Kidney capillary endothelial cell (primary cell): Measurements from ENCODE around the gene CPEB2.

Experiments used
- DNase-seq: peaks from one replicate; pipeline ENCODE4 v3.0.0-alpha.2; 2018; ENCODE audit warnings: low spot score

CPEB2 gene

DNA sequence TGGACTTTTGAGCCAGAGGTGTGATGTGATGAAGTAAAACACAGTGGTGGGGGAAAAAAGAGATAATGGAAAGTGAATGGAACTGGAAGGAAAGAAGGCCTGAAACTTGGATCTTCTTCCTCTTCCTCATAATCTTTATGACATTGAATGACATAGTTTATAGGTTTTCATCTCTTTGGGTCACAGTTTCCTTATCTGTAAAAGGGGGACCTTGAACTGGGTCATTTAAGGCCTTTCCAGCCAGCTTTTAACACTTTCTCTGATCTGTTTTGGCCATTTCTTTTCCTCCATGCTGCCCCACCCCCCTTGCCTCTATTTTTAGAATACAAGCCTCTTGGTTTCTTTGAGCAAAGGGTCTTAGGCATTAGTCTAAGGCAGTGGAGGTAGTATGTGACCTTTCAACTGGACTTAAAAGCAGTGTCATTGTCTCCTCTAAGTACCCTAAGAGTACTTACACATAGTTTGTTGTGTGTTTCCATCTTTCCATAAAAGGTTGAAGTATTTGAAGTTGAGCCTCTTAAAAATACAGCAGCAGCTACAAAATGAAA is 7.8 kb downstream of the CPEB2 start:
- no peak for DNase-seq

DNA sequence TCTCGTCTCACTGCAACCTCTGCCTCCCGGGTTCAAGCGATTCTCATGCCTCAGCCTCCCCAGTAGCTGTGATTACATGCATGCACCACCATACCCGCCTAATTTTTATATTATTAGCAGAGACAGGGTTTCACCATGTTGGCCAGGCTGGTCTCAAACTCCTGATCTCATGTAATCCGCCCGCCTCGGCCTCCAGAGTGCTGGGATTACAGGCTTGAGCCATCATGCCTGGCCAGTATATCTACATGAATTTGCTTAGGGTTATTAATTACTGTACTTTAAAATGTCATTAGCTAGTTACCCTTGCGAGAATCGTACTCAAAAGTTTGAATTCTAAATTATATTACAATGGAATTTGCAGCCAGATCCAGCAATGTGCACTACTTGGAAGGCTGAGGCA is 8.9 kb downstream of the CPEB2 start:
- no peak for DNase-seq

DNA sequence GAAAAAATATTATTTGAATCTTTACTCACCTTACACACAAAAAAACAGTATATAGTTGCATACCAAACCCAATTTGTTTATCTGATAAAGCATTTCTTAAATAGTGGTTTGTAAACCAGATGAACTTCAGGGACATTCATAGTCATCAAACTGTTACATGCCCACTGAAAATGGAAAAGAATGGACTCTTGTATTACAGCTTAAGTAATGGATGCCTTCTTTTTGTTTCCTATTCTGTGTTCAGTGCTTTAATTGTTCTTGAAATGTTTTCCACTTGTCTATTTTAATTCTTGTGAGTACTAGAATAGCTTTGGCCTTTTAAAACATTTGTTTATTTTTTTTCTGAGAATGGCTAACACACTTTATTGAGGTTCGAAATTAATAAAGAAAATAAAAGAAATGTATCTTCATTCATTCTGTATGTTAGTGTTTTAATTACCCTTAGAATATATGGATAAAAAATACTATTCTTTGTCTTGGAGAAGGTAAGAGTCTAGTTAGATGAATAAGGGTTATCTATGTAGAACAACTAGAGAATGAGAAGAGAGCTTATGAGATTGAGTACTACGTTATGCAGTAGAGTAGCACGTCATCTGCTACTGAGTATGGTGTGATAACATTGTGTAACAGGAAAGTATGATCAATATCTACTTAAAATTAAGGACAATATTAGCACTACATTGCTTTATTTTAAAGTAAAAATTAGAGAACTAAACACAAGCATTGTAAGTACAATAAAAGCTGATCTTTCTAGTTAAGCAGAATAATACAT is 9.9 kb downstream of the CPEB2 start:
- DNase-seq = no peak

DNA sequence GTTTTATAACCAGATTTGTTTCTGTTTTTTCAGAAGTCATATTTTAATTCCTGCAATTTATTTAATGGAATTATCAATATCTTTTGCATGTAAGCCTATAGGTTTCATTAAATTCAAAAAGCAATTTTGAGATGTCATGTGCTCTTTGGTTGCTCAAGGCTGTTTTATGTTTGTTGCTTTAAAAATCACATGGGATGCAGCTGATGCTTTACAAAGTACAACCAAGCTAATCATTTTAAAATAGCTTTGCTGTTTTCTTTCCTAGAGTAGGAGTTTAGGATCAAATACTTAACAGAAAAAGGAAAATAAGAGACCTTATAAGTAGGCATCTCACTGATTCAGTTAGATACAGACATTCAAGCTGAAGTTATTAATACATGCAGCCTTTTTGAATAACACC is 11.3 kb downstream of the CPEB2 start:
- DNase-seq = no peak

DNA sequence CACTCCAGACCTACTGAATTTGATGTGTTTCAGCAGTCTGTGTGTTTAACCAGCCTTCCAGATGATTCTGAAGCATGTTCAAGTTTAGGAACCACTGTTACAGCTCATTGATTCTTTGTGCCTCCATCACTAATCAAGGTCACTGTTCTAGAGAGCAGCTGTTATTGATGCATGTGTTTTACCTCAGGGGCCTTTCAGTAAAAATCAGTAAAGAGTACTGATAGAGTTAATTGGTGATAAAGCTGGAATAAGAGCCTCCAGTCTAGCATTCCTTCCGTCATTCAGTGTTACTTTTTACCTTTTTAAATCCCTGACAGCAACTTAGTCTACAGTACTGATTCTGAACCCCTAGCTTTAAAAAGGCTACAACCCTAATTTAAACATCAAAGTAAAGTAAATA is 12.9 kb downstream of the CPEB2 start:
- DNase-seq = no peak

DNA sequence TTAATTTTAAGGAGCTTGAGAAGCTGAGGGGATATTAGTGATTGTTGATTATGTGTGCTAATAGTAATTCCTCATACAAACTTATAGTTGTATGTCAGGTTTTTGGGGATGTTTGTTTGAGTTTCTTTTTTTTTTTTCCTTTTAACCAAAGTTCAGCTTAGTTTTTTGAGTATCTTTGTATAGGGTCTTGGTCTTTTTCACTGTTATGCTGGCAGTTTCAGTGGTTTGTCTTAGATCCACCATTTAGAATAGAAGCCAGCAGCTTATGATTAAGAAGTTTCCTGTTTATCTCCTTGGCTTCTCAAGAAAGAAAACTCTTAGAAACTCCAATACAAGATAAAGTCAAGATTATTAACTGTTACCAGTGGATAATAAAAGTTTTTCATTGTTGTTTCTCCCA is 16.1 kb downstream of the CPEB2 start:
- no peak for DNase-seq

DNA sequence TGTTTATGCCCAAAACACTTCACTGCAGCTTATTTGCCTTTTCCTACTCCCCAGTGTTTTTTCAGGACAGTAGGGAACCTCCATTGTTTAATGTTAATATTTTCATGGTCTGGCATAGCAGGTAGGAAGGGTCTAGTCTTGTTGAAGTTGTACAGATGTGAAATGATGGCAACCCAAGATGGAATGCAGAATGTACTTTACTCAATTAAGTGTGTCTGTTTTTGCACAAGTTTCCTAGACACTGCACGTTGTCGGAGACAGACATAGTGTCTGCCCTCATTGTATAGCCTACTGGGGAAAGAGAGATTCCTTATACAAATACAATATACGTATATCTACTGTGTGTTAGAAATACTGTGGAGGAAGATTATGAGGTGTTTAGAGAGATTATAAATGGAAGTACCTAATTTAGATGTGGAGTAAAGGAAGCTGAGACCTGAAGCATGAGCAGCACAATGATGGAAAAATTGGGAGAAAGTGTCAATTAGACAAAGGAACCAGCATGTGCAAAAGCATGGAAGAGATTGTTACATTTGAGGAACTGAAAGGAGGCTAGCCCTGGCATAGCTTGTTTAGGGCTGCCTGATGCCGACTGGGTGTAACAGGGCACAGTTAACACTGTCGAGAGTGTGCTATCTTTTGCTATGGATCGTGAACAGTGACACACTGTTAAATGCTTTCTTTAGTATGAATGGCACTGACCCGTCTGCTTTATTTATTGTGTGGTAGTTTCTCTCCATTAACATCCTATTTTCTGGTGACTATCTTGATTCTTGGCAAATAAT is 18.4 kb downstream of the CPEB2 start:
- DNase-seq = no peak

DNA sequence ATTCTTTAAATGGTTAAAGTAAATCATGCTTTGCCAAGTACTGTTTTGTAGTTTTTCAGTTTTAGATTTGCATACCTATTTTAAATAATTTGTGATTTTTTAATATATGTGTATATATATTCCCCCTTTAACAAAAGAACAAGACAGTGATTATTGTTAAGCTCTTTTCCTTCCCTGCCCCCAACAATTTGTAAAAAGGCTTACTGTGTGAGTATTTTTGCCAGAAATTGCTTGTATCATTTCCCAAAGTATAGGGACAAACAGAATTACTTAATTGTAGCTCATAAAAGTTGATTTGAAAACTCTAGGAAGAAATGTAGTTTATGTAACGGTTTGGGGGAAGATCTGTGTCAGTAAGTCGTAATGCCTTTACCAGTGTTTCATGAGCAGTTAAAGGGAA is 19.0 kb downstream of the CPEB2 start:
- no peak for DNase-seq

DNA sequence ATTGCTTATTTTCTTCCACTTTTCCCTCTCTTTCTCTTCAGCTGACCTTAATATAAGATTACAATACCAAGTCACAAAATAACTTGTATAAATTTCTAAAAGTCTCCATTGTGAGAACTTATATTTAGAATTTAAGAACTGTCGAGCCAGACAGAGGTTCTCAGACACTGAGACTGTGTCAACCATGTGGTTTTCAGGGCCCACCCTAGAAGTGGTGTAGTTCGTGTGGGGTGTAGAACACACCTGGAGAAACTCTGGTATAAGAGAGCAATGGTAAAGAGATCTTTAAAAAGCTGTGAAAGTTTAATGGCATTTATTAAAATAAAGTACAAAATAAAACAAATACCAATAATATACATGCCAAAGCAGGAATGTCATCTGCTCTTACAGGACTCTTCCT is 19.7 kb downstream of the CPEB2 start:
- no peak for DNase-seq

DNA sequence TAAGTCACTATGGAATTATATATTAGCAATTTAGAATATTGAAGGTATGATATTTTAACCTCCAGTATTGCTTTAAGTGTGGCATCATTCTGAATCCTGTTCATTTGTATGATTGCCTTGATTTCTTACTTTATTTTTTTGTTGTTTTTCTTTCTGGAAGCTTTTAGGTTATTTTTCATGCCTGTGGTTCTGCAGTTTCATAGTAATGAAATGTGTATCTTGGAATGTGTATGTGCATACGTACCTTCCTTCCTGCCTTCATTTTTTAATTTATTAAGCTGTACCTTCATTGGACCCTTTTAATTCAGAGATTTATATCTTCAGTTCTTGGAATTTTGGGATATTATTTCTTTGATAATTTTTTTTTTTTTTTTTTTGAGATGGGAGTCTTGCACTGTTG is 22.1 kb downstream of the CPEB2 start:
- no peak for DNase-seq

DNA sequence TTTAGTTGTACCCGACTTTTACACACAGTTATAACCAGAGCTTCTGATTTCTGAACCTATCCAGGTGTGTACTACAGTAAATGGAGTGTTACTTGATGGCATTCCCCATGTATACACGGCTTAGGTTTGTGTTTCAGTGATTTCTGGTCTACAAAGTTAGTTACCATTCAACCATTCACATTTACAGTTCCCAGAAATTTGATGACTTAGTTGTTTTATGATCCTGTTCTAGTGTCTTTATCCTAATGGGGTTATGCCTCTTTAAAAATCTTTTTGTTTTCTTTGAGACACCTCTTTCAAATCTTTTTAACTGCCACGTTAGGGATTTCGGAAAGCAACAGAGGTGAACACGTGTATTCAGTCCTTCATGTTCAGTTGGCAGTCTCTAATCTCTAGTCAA is 23.4 kb downstream of the CPEB2 start:
- no peak for DNase-seq

DNA sequence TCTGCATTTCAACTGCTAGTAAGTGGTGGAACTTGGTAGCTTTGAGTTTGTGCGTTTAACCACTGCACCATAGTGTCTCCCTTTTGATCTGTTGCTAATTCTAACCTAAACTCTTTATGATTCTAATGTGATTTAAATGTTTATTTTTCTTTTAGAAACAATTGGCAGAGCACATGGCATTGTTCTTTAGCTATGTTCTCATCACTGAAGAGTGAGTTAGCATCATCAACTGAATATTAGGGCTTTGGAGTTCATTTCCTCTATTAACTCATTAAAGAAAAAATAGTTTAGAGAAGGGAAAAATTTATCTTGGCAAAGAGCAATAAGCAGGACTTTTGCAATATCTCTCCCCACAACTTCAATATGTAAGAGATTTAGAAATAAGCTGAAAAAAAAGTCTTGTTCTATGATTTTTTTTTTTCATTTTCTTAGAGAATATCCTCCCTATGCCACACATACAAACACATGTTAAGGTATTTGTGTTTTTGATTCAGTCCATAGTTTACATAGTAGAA is 25.7 kb downstream of the CPEB2 start:
- no peak for DNase-seq

DNA sequence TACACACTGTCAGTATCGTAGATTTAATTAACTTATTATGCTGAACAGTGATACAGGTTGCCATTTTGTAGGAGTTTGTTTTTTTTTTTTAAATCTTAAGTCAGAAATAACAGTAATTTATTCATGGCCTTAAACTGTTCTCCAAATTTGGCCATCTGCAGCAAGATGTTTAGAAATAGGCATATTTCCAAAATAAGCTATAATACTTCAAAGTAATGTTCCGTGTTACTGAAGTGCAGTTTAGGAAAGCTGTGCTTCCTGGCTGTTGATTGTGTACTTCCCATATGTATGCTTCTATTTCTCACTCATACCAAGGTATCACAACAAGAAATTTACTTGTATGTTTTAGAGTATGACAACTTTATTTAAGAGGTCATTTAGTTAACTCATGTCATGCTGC is 28.9 kb downstream of the CPEB2 start:
- no peak for DNase-seq

DNA sequence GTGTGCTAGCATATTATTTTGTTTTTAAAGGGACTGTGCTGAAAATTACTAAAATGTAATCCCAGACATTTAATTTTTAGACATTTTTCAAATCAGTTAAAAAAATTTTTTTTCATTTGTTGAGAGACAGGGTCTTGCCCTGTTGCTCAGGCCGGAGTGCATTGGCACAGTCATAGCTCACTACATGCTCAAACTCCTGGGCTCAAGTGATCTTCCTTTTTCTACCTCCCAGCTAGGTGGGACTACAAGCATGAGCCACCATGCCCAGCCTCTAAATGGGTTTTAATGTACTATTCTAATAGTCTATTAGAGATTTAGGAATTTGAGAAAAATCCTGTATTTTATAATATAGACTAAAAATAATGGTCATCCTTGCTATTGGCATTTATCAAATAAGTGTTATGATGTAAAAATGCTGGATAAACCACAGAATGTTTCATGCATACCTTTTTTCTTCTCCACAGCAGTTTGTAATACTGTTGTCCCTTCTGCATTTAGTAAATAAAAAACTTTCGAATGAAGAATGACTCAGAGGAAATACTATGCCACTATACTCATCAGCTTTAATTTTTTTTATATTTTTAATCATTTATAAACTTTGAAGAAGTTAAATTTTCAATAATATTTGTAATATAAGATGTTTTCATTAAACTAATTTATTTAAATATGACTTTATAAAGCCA is 29.9 kb downstream of the CPEB2 start:
- peak; percentile 51 for DNase-seq

DNA sequence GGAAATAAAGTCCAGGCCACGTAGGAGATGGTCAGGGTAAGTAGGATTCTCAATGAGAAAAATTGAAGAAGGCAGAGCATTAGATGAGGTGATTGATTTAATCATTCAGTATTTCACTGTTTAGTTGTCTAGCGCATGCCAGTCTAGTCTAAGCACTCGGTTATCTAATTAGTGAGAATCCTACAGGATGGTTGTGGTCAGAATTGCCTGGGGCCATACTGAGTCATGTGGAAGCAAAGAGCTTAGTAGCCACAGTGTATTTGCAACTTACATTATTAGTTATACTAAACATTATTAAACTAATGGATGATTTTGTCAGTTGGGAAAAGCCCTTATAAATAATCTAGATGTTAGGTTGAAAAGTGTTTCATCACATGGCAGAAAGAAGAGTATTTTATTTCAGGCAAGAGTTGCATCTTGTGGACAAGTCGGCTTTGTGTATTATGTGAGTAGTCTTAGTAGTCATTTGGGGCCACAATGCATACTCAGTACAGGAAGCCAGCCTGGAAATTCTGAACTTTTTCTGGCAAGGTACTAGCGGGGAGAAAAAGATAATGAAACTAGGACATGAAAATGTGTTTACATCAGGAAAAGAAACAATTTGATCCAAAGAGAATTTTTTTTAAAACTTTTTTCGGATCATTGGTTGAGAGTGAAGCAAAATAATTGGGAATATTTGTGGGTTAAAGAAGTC is 31.9 kb downstream of the CPEB2 start:
- no peak for DNase-seq

DNA sequence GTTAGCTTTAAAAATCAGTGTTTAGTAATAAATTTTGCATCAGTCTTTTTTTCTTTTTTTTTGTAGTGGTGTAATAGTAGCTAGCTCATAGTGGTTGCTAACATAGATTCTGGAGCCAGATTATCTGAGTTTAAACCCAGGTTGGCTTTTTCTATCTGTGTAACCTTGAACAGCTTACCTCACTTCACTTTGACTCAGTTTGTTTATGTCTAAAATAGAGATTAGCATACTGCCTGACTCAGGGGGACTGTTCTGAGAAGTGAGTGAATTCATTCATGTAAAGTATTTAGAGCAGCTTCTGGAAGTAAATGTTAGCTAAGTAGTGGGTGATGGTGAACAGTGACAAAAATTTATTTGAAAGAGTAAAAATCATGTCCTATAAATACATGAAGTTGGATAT is 32.9 kb downstream of the CPEB2 start:
- DNase-seq = no peak

DNA sequence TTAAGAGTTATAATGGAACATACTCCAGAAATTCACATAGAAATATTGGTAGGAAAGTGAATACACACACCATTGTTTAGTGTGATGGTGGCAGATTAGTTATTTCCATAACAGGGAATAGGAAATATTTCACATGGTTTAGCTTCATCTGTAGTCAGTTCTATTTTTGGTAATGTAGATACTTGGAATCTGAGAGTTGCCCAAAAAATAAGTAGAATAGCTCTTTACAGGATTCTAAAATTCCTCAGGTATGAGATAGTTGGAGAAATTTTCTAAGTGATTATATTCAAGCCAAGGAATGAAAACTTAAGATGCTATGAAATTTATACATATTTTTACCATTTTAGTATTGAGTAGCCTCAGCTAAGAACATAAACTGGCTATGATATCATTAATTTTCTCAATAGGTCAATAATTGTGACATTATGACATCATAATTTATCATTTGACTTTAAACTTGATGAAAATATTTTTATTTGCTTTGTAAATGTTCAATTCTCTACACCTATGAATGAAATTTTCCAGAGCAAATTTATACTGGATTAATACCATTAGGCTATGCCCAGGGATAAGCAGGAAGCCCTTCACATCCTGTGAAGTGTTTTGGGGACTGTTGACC is 35.8 kb downstream of the CPEB2 start:
- no peak for DNase-seq

DNA sequence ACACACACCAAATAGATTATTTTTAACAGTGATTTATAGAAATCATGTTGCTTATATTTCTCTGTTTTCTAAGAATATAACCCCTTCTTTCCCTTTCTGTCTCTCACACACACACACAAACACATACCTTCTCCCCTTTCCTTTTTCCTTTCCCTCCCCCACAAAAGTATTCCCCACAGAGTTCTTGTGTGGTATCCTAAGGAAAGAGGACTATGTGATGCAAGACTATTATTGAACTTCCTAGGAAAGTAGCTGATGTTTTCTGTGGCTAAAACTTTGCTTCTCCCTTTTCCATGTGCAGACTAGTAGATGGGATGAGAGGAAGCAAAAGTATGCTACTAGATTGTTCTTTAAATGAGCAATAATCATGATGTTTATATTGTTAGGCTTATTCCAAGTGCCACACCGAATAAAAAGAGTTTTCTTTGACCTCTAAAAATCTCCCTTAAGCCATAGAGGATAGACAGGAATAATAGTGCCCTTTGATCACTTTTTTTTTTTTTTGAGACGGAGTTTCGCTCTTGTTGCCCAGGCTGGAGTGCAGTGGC is 38.7 kb downstream of the CPEB2 start:
- no peak for DNase-seq

DNA sequence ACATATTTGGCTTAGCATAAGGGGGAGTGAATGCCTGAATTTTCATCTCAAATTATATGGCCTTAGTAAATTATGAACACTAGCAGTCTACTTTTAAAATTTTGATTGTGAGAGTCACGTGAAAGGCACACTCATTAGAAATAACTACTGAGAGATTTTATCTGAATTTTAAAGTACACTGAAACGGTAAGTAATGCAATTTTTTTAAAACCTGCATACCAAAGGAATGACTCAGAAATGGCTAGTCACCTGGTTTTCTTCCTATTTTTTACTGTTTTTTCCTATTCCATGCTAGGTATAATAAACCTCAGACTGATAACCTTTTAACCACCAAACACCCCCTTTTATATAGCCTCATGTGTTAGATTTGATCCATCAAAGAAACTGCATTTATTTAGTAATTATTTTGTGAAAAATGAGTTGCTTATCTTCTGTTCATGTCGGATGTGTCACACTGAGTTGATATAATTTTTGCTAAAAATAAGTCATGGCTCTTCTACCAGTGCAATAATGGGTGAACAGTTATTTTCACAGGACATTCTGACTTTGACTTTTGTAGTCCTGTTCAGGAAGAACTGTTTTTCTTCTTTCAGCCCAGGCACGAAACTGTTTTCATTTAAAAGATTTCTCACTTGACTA is 40.4 kb downstream of the CPEB2 start:
- DNase-seq = peak; percentile 40

DNA sequence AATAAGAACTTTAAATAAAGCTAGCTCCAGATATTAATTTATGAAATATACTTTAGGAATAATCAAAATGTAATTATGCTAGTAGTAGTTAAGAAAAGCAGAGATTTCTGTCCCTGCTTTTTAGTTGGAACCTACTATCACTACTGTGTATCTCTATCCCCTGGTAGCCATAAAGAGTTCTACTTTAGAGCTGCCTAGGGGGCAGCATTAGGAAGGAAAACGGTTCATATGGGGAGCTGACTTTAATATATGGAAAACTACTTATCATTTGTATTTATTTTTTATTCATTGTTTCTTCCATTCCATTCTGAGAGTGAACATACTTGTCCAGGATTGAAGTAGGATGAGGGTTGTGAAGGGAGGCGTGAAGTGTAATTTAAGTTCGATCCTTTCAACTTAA is 40.9 kb downstream of the CPEB2 start:
- DNase-seq = no peak

DNA sequence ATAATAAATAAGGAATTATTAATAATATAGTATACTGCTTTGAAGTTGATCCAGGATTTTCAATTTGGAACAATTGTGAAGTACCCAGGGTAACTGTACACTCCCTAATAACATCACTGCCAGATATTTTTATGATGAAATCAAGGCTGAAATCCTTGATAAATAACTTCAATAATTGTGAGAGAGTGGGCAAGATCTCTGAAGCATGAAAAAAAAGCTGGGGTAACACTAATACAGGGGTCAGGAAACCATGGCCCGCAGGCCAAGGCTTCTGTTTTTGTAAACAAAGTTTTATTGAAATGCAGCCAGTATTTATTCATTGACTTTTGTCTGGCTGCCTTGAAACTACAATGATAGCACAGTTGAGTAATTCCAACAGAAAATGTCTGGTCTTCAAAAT is 41.6 kb downstream of the CPEB2 start:
- no peak for DNase-seq
